ENCODE measurements around the gene DXO. TPM values are rescaled to one million over a fixed set of nuclear protein-coding genes. Genes with fewer than 3 reads are reported as not detected.

DXO gene
- total and polyA plus RNA-seq, 4 donors, result 4.5 to 11.0 (median 9.3) TPM

DNA sequence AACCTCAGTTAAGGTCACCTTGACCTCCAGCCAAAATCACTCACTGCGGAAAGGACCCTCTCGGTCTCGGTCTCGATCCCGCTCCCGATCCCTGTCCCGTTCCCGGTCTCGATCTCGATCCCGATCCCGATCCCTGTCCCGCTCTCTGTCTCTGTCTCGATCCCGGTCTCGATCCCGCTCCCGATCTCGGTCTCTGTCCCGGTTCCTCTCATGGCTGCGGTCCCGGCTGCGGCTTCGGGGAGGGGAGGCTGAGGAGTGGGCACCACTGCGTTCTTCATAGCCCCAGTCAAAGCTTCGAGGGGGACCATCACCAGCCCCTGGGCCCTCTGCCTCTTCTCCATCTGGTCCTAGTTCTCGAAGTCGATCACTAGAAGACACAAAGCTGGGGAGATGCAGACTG, 17.4 kb downstream of the DXO start:
- 96% methylated on average over 28 of the region's 28 CpGs for WGBS
- Histone ChIP-seq H3K4me1 (ENCODE audit: control insufficient read depth in 4 of 4, insufficient read depth in 4 of 4, low read length in 3 of 4) (peaks cover 1 to 27% (median 20%) of the 10 kb centered on the region in 4 donors), H3K4me3 (ENCODE audit: low read depth in 1 of 3, low read length in 3 of 3) (no peak overlapping the region), H3K27ac (ENCODE audit: low read depth in 1 of 2, low read length in 2 of 2) (no peak overlapping the region), H3K27me3 (ENCODE audit: control insufficient read depth in 4 of 4, insufficient read depth in 4 of 4, low read length in 3 of 4) (no peaks in the 10 kb centered on the region), H3K36me3 (ENCODE audit: control insufficient read depth in 4 of 4, insufficient read depth in 3 of 4, low read depth in 1 of 4, low read length in 3 of 4) (peaks cover 8 to 65% (median 40%) of the 10 kb centered on the region in 4 donors), H3K9me3 (ENCODE audit: control insufficient read depth in 4 of 4, low read length in 3 of 4) (no peaks in the 10 kb centered on the region), H3K9ac (ENCODE audit: low read depth in 1 of 2, low read length in 2 of 2) (no peak overlapping the region)
- DNase-seq (ENCODE audit: low spot score), result no peak
- TF ChIP-seq, protein P1, sequence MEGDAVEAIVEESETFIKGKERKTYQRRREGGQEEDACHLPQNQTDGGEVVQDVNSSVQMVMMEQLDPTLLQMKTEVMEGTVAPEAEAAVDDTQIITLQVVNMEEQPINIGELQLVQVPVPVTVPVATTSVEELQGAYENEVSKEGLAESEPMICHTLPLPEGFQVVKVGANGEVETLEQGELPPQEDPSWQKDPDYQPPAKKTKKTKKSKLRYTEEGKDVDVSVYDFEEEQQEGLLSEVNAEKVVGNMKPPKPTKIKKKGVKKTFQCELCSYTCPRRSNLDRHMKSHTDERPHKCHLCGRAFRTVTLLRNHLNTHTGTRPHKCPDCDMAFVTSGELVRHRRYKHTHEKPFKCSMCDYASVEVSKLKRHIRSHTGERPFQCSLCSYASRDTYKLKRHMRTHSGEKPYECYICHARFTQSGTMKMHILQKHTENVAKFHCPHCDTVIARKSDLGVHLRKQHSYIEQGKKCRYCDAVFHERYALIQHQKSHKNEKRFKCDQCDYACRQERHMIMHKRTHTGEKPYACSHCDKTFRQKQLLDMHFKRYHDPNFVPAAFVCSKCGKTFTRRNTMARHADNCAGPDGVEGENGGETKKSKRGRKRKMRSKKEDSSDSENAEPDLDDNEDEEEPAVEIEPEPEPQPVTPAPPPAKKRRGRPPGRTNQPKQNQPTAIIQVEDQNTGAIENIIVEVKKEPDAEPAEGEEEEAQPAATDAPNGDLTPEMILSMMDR (IDR thresholded peaks at IDR 0.05; ENCODE audit: low read depth, low read length, missing input control), result no peak

DNA sequence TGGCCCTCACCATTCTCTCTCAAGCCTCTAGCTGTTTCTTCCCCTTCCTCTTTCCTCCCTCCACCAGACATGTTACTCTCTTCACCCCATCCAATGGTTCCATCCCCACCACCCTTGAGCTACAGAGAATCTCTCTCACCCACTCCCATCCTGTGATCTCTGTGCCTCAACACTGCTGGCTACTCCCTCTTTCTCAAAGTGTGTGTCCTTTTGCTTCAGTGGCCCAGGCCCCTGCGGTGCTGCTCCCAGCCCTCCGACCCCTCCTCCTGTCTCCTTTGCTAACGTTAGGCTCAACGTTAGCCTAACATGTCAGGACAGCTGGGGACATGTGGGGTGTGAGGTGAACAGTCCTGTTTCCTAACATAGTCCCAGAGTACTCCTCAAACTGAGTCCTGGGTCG, 19.0 kb downstream of the DXO start:
- Histone ChIP-seq H3K4me1 (ENCODE audit: control insufficient read depth in 4 of 4, insufficient read depth in 4 of 4, low read length in 3 of 4) (peaks cover 0 to 28% (median 17%) of the 10 kb centered on the region in 4 donors), H3K4me3 (ENCODE audit: low read depth in 1 of 3, low read length in 3 of 3) (no peak overlapping the region), H3K27me3 (ENCODE audit: control insufficient read depth in 4 of 4, insufficient read depth in 4 of 4, low read length in 3 of 4) (no peaks in the 10 kb centered on the region), H3K27ac (ENCODE audit: low read depth in 1 of 2, low read length in 2 of 2) (peak overlapping the region; percentile 19 to 39), H3K36me3 (ENCODE audit: control insufficient read depth in 4 of 4, insufficient read depth in 3 of 4, low read depth in 1 of 4, low read length in 3 of 4) (peaks cover 8 to 75% (median 51%) of the 10 kb centered on the region in 4 donors), H3K9ac (ENCODE audit: low read depth in 1 of 2, low read length in 2 of 2) (no peak overlapping the region), H3K9me3 (ENCODE audit: control insufficient read depth in 4 of 4, low read length in 3 of 4) (no peaks in the 10 kb centered on the region)
- TF ChIP-seq HNF4A (conservative IDR thresholded peaks at IDR 0.05), result no peak
- TF ChIP-seq, protein P2, sequence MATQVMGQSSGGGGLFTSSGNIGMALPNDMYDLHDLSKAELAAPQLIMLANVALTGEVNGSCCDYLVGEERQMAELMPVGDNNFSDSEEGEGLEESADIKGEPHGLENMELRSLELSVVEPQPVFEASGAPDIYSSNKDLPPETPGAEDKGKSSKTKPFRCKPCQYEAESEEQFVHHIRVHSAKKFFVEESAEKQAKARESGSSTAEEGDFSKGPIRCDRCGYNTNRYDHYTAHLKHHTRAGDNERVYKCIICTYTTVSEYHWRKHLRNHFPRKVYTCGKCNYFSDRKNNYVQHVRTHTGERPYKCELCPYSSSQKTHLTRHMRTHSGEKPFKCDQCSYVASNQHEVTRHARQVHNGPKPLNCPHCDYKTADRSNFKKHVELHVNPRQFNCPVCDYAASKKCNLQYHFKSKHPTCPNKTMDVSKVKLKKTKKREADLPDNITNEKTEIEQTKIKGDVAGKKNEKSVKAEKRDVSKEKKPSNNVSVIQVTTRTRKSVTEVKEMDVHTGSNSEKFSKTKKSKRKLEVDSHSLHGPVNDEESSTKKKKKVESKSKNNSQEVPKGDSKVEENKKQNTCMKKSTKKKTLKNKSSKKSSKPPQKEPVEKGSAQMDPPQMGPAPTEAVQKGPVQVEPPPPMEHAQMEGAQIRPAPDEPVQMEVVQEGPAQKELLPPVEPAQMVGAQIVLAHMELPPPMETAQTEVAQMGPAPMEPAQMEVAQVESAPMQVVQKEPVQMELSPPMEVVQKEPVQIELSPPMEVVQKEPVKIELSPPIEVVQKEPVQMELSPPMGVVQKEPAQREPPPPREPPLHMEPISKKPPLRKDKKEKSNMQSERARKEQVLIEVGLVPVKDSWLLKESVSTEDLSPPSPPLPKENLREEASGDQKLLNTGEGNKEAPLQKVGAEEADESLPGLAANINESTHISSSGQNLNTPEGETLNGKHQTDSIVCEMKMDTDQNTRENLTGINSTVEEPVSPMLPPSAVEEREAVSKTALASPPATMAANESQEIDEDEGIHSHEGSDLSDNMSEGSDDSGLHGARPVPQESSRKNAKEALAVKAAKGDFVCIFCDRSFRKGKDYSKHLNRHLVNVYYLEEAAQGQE (IDR thresholded peaks at IDR 0.05), result no peak
- TF ChIP-seq, protein P3, sequence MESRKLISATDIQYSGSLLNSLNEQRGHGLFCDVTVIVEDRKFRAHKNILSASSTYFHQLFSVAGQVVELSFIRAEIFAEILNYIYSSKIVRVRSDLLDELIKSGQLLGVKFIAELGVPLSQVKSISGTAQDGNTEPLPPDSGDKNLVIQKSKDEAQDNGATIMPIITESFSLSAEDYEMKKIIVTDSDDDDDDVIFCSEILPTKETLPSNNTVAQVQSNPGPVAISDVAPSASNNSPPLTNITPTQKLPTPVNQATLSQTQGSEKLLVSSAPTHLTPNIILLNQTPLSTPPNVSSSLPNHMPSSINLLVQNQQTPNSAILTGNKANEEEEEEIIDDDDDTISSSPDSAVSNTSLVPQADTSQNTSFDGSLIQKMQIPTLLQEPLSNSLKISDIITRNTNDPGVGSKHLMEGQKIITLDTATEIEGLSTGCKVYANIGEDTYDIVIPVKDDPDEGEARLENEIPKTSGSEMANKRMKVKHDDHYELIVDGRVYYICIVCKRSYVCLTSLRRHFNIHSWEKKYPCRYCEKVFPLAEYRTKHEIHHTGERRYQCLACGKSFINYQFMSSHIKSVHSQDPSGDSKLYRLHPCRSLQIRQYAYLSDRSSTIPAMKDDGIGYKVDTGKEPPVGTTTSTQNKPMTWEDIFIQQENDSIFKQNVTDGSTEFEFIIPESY (IDR thresholded peaks at IDR 0.05), result no peak
- TF ChIP-seq, protein P4, sequence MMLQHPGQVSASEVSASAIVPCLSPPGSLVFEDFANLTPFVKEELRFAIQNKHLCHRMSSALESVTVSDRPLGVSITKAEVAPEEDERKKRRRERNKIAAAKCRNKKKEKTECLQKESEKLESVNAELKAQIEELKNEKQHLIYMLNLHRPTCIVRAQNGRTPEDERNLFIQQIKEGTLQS (IDR thresholded peaks at IDR 0.05), result no peak
- no peak for TF ChIP-seq FOXA1 (IDR thresholded peaks at IDR 0.05)
- no peak for TF ChIP-seq YY1 (IDR thresholded peaks at IDR 0.05)
- no peak for TF ChIP-seq JUND (IDR thresholded peaks at IDR 0.05)
- TF ChIP-seq, protein P5, sequence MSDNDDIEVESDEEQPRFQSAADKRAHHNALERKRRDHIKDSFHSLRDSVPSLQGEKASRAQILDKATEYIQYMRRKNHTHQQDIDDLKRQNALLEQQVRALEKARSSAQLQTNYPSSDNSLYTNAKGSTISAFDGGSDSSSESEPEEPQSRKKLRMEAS (IDR thresholded peaks at IDR 0.05), result no peak
- no peak for DNase-seq (ENCODE audit: low spot score)
- 63% methylated on average over 5 of the region's 5 CpGs for WGBS
